Measurements from ENCODE around the gene USP3. TPM values are rescaled to one million over a fixed set of nuclear protein-coding genes. Genes with fewer than 3 reads are reported as not detected.

The USP3 gene
- total and polyA plus RNA-seq, 4 donors = 8.5 to 25.4 (median 14.8) TPM

- H3K36me3 ChIP-seq (ENCODE audit: control insufficient read depth in 4 of 4, insufficient read depth in 3 of 4, low read depth in 1 of 4, low read length in 3 of 4) = peaks cover 8 to 57% (median 37%) of the 10 kb centered on the region in 4 donors
- WGBS = 67% methylated on average over 3 of the region's 3 CpGs
Measured at GRCh38 chr15:63611177-63611576, 106.8 kb downstream of the USP3 start.

GRCh38 chr15:63612300-63612699, 107.9 kb downstream of the USP3 start:
- no peak overlapping the region for H3K4me3 ChIP-seq (ENCODE audit: low read depth in 1 of 3, low read length in 3 of 3)
- peaks cover 8 to 59% (median 40%) of the 10 kb centered on the region in 4 donors for H3K36me3 ChIP-seq (ENCODE audit: control insufficient read depth in 4 of 4, insufficient read depth in 3 of 4, low read depth in 1 of 4, low read length in 3 of 4)
- no peaks in the 10 kb centered on the region for H3K4me1 ChIP-seq (ENCODE audit: control insufficient read depth in 4 of 4, insufficient read depth in 4 of 4, low read length in 3 of 4)
- TF ChIP-seq CTCF (IDR thresholded peaks at IDR 0.05; ENCODE audit: low read depth, low read length, missing input control) (no peak), JUND (IDR thresholded peaks at IDR 0.05) (no peak), FOXA2 (IDR thresholded peaks at IDR 0.05) (no peak), RXRA (IDR thresholded peaks at IDR 0.05) (no peak), HNF4A (conservative IDR thresholded peaks at IDR 0.05) (no peak)
- WGBS = 97% methylated on average over 15 of the region's 15 CpGs
- H3K27ac ChIP-seq (ENCODE audit: low read depth in 1 of 2, low read length in 2 of 2) = no peak overlapping the region
- no peaks in the 10 kb centered on the region for H3K27me3 ChIP-seq (ENCODE audit: control insufficient read depth in 4 of 4, insufficient read depth in 4 of 4, low read length in 3 of 4)
- H3K9ac ChIP-seq (ENCODE audit: low read depth in 1 of 2, low read length in 2 of 2) = no peak overlapping the region
- no peak for DNase-seq (ENCODE audit: low spot score)
- no peaks in the 10 kb centered on the region for H3K9me3 ChIP-seq (ENCODE audit: control insufficient read depth in 4 of 4, low read length in 3 of 4)

More at GRCh38 chr15:63611177-63611576, 106.8 kb downstream of the USP3 start:
- Histone ChIP-seq H3K4me1 (ENCODE audit: control insufficient read depth in 4 of 4, insufficient read depth in 4 of 4, low read length in 3 of 4) (no peaks in the 10 kb centered on the region), H3K9me3 (ENCODE audit: control insufficient read depth in 4 of 4, low read length in 3 of 4) (no peaks in the 10 kb centered on the region), H3K27me3 (ENCODE audit: control insufficient read depth in 4 of 4, insufficient read depth in 4 of 4, low read length in 3 of 4) (no peaks in the 10 kb centered on the region), H3K9ac (ENCODE audit: low read depth in 1 of 2, low read length in 2 of 2) (no peak overlapping the region), H3K27ac (ENCODE audit: low read depth in 1 of 2, low read length in 2 of 2) (no peak overlapping the region), H3K4me3 (ENCODE audit: low read depth in 1 of 3, low read length in 3 of 3) (no peak overlapping the region)
- no peak for DNase-seq (ENCODE audit: low spot score)
- TF ChIP-seq JUND (IDR thresholded peaks at IDR 0.05) = no peak
- no peak for TF ChIP-seq RXRA (IDR thresholded peaks at IDR 0.05)
- TF ChIP-seq TAF1 (conservative IDR thresholded peaks at IDR 0.05) = no peak
- no peak for TF ChIP-seq RAD21 (IDR thresholded peaks at IDR 0.05)
- no peak for TF ChIP-seq REST (IDR thresholded peaks at IDR 0.05)
- no peak for TF ChIP-seq YY1 (IDR thresholded peaks at IDR 0.05)
- TF ChIP-seq ATF3 (IDR thresholded peaks at IDR 0.05) = no peak
- no peak for TF ChIP-seq SP1 (IDR thresholded peaks at IDR 0.05)
- no peak for TF ChIP-seq GABPA (IDR thresholded peaks at IDR 0.05 in 1 of 2, conservative IDR thresholded peaks at IDR 0.05 in 1 of 2)
- no peak for TF ChIP-seq FOXA1 (IDR thresholded peaks at IDR 0.05)
- TF ChIP-seq EGR1 (IDR thresholded peaks at IDR 0.05; ENCODE audit: low read depth in 2 of 2) = no peak
- no peak for TF ChIP-seq NR2F2 (IDR thresholded peaks at IDR 0.05)
- TF ChIP-seq ZBTB33 (IDR thresholded peaks at IDR 0.05) = no peak
- no peak for TF ChIP-seq HNF4A (conservative IDR thresholded peaks at IDR 0.05)
- no peak for TF ChIP-seq HNF4G (IDR thresholded peaks at IDR 0.05)

All from liver (tissue), 9 donors.